CD8-positive, alpha-beta memory T cell (primary cell): ENCODE data around the gene AUTS2. TPM values are rescaled to one million over a fixed set of nuclear protein-coding genes. Genes with fewer than 3 reads are reported as not detected.
A peak's percentile ranks its signal among the peaks of the same experiment; 100 is the strongest.

Source experiments
- CTCF ChIA-PET: fragments of 350-600 bp; sonication (Branson Sonifier 250); formaldehyde crosslinking; loops from one replicate; lab custom pipeline; 2021; ENCODE audit warnings: antibody characterized with exemption; lab: Charles Lee
- POLR2A ChIA-PET: fragments of 350-600 bp; sonication (Branson Sonifier 250); formaldehyde crosslinking; loops from one replicate; lab custom pipeline; 2021; ENCODE audit warnings: antibody characterized with exemption; lab: Charles Lee
- DNase-seq, 5 donors: peaks; one replicate each; pipeline versions ENCODE4 v3.0.0 to v3.0.0-alpha.2; 2020 to 2022; ENCODE audit warnings: mixed read lengths in 1 of 5
- H3K27ac ChIP-seq: one replicate; pipeline ENCODE4 v1.7.0; 2013; ENCODE audit warnings: low read depth, mild to moderate bottlenecking, low read length, moderate library complexity
- H3K27me3 ChIP-seq: 2 replicates; pipeline ENCODE4 v1.7.0; 2013; ENCODE audit warnings: low read length, mild to moderate bottlenecking; ENCODE audit not compliant: insufficient read depth, poor library complexity, severe bottlenecking
- H3K36me3 ChIP-seq: 2 replicates; pipeline ENCODE4 v1.7.0; 2013; ENCODE audit warnings: mild to moderate bottlenecking, low read length, moderate library complexity; ENCODE audit not compliant: insufficient read depth
- H3K4me1 ChIP-seq: 2 replicates; pipeline ENCODE4 v1.7.0; 2013; ENCODE audit warnings: mild to moderate bottlenecking, low read length, moderate library complexity; ENCODE audit not compliant: insufficient read depth
- H3K4me3 ChIP-seq: 2 replicates; pipeline ENCODE4 v1.7.0; 2013; ENCODE audit warnings: mild to moderate bottlenecking, low read length
- H3K9me3 ChIP-seq: 2 replicates; pipeline ENCODE4 v1.7.0; 2013; ENCODE audit warnings: mild to moderate bottlenecking, low read length
- H3K27ac Mint-ChIP-seq, 8 donors: one replicate each; pipeline ENCODE4 v1.8.0; 2020 to 2021; ENCODE audit warnings: mixed read lengths in 8 of 8, mild to moderate bottlenecking in 6 of 8, inconsistent platforms in 3 of 8, moderate library complexity in 3 of 8
- H3K27me3 Mint-ChIP-seq, 2 donors: one replicate each; pipeline ENCODE4 v1.8.0; 2020 to 2021; ENCODE audit warnings: mixed read lengths in 2 of 2, mild to moderate bottlenecking in 1 of 2, moderate library complexity in 1 of 2
- H3K36me3 Mint-ChIP-seq, 3 donors: one replicate each; pipeline ENCODE4 v1.8.0; 2020 to 2021; ENCODE audit warnings: mixed read lengths in 3 of 3, inconsistent platforms in 1 of 3, mild to moderate bottlenecking in 1 of 3
- H3K4me1 Mint-ChIP-seq, 3 donors: one replicate each; pipeline ENCODE4 v1.8.0; 2020 to 2021; ENCODE audit warnings: mixed read lengths in 3 of 3, inconsistent platforms in 1 of 3, mild to moderate bottlenecking in 1 of 3
- H3K4me3 Mint-ChIP-seq, 7 donors: one replicate each; pipeline ENCODE4 v1.8.0; 2020 to 2021; ENCODE audit warnings: mixed read lengths in 7 of 7, mild to moderate bottlenecking in 6 of 7, moderate library complexity in 4 of 7, inconsistent platforms in 2 of 7
- H3K9me3 Mint-ChIP-seq, 5 donors: one replicate each; pipeline ENCODE4 v1.8.0; 2020 to 2022; ENCODE audit warnings: mixed read lengths in 5 of 5, mild to moderate bottlenecking in 3 of 5, moderate library complexity in 2 of 5, inconsistent platforms in 1 of 5
- polyA plus RNA-seq: library from polyadenylated mRNA; unstranded; fragments of 300-500 nt; fragmentation: Illumina TruSeq; gene quantifications from one replicate; pipeline ENCODE4 v1.2.3, GENCODE V29; 2021
- total RNA-seq, 2 experiments: library from RNA; stranded (reverse); gene quantifications; one replicate each; pipeline ENCODE4 v1.2.3, GENCODE V29; 2021

Gene AUTS2
- total and polyA plus RNA-seq, 3 experiments from 2014 or later: 4.4 to 9.9 (median 5.3) TPM

DNA sequence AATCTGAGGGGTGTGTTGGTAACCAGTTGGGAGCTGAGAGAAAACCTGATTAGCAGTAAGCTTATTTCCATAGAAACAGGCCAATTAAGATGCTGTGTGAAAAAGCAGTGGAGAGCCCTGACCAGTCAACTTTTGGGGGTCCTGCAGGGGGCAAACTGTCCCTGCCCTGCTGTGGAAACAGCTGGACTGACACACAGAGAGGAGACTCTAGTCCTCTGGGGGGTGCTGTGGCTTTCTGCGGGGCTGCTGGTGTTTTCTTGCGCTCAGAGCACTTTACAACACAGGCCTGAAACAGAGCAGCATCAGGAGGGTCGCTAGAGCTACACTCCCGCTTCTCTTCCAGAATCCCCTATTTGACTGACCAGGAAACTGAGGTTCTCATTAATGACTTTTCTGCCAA lies 986.8 kb downstream of the AUTS2 start:
- H3K27ac Mint-ChIP-seq: no peak overlapping the region
- H3K27me3 Mint-ChIP-seq: no peaks in the 10 kb centered on the region
- Histone ChIP-seq H3K4me1 (no peaks in the 10 kb centered on the region), H3K4me3 (no peak overlapping the region), H3K36me3 (no peaks in the 10 kb centered on the region), H3K27me3 (no peaks in the 10 kb centered on the region), H3K9me3 (no peaks in the 10 kb centered on the region), H3K27ac (no peak overlapping the region)
- H3K4me3 Mint-ChIP-seq: no peak overlapping the region
- ChIA-PET CTCF (interaction anchor here (1.1 to 2.4 kb wide), 4 partner anchors 63 to 117 kb away, joined by 3 to 12 read pairs (median 4); no protein-coding TSS in a partner anchor), POLR2A (interaction anchor here (0.6 kb wide), 1 partner anchor 113 kb away, joined by 5 read pairs; no protein-coding TSS in a partner anchor)
- peaks cover 8 to 14% (median 12%) of the 10 kb centered on the region in 3 donors for H3K4me1 Mint-ChIP-seq
- no peaks in the 10 kb centered on the region for H3K36me3 Mint-ChIP-seq
- no peak for DNase-seq
- no peaks in the 10 kb centered on the region for H3K9me3 Mint-ChIP-seq

DNA sequence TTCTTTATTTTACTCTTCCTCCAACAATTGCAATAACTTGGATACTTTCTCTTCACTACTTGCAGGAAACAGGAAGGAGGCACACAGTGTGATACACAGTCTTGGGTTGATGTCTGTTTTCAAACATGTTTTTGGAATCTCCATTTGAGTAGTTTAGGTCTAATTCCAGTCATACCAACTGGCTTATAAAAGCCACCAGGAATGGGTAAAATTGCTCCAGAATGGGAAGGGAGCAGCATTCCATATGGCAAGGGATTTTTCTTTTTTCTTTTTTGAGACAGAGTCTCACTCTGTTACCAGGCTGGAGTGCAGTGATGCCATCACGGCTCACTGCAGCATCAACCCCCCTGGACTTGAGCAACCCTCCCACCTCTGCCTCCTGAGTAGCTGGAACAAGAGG lies 988.5 kb downstream of the AUTS2 start:
- Mint-ChIP-seq H3K36me3 (no peaks in the 10 kb centered on the region), H3K4me1 (peaks cover 8 to 14% (median 12%) of the 10 kb centered on the region in 3 donors), H3K27ac (no peak overlapping the region), H3K4me3 (no peak overlapping the region), H3K9me3 (no peaks in the 10 kb centered on the region), H3K27me3 (no peaks in the 10 kb centered on the region)
- Histone ChIP-seq H3K4me3 (no peak overlapping the region), H3K36me3 (no peaks in the 10 kb centered on the region), H3K9me3 (no peaks in the 10 kb centered on the region), H3K4me1 (no peaks in the 10 kb centered on the region), H3K27ac (no peak overlapping the region), H3K27me3 (no peaks in the 10 kb centered on the region)
- ChIA-PET POLR2A (no interaction called here), CTCF (no interaction called here)
- no peak for DNase-seq

DNA sequence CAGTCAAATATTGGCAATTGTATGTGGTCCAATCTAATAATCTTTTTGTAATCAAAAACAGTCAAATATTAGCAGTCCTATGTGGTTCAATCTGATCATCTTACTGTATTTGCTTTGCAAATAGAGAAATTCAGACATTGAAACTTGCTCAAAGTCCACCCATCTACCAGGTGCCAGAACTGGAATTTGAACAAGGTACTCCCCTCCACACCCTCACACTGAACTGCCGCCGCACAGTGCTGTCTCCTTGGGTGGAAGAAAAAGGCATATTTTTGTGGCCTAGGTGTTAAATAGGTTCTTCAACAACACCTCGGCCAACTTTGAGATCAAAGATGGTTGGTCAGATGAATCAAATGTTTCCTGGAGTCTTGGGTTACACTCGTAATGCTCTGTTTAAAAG lies 989.5 kb downstream of the AUTS2 start:
- Mint-ChIP-seq H3K27me3 (no peaks in the 10 kb centered on the region), H3K36me3 (no peaks in the 10 kb centered on the region), H3K4me3 (peak overlapping the region in 1 of 7 donors; percentile 36), H3K9me3 (no peaks in the 10 kb centered on the region), H3K4me1 (peaks cover 8 to 14% (median 12%) of the 10 kb centered on the region in 3 donors), H3K27ac (peak overlapping the region in 4 of 8 donors; percentile 10 to 70 (median 36))
- DNase-seq: no peak
- POLR2A ChIA-PET: no interaction called here
- H3K27me3 ChIP-seq: no peaks in the 10 kb centered on the region
- H3K4me1 ChIP-seq: no peaks in the 10 kb centered on the region
- CTCF ChIA-PET: no interaction called here
- no peak overlapping the region for H3K27ac ChIP-seq
- H3K36me3 ChIP-seq: no peaks in the 10 kb centered on the region
- H3K9me3 ChIP-seq: no peaks in the 10 kb centered on the region
- no peak overlapping the region for H3K4me3 ChIP-seq

DNA sequence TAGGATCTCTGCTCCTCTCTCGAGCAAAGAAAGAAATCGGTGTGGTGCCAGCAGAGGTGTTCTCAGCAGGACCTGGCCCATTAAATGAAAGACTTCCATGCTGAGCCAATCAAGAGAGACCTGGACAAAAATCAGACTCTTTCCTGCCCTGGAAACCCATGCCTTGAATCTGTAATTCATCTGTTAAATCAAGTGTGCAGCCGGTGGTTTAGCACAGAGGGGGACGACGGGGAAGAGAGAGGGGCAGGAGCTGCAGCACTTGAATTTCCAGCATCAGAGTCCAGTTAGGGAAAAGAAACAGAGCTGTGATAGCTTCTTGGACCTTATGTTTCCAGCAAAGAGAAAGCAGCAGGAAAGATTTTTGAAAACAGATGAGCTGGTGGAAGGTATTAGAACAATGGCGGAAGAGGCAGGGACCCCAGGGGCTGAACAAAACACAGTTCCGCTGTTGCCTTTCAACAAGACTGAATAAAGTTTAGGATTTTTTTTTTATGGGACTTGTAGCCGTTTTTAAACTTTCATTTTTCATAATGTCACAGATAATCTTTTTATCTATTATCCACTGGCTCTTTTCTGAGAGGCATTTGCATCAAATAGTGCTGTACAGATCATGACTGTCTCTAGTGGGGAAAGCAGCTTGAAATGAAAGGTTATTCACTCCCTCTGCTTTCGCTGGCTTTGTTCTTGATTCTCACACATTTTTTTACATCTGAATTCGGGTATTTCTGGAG lies 990.1 kb downstream of the AUTS2 start:
- CTCF ChIA-PET: no interaction called here
- no peaks in the 10 kb centered on the region for H3K9me3 ChIP-seq
- no peak for DNase-seq
- Mint-ChIP-seq H3K27ac (peak overlapping the region in 4 of 8 donors; percentile 4 to 70 (median 36)), H3K9me3 (no peaks in the 10 kb centered on the region), H3K27me3 (no peaks in the 10 kb centered on the region), H3K4me3 (peak overlapping the region in 1 of 7 donors; percentile 36), H3K4me1 (peaks cover 8 to 14% (median 12%) of the 10 kb centered on the region in 3 donors), H3K36me3 (no peaks in the 10 kb centered on the region)
- H3K4me3 ChIP-seq: no peak overlapping the region
- H3K4me1 ChIP-seq: no peaks in the 10 kb centered on the region
- POLR2A ChIA-PET: no interaction called here
- H3K27ac ChIP-seq: no peak overlapping the region
- H3K36me3 ChIP-seq: no peaks in the 10 kb centered on the region
- H3K27me3 ChIP-seq: no peaks in the 10 kb centered on the region

DNA sequence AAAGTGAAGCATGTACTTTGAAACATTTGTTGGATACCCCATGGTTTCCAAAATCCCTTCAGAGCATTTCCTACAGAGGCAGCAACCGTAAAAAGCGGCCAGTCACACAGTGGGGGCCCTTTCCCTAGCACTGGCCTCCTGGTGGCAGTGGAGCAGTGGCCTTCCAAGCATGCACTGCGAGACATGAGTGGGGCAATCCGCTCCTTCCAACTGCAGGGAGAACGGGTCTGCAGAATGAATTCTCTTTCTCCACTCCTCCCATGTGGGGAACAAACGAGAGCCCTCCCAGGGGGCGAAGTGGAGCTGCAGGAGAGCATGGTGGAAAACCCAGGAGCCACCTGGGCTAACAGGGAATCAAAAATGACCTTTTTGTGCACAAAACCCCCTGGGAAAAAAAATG lies 990.7 kb downstream of the AUTS2 start:
- CTCF ChIA-PET: no interaction called here
- no peaks in the 10 kb centered on the region for H3K4me1 ChIP-seq
- H3K9me3 ChIP-seq: no peaks in the 10 kb centered on the region
- H3K27ac ChIP-seq: no peak overlapping the region
- no peaks in the 10 kb centered on the region for H3K36me3 ChIP-seq
- Mint-ChIP-seq H3K9me3 (no peaks in the 10 kb centered on the region), H3K27ac (no peak overlapping the region), H3K4me1 (peaks cover 8 to 14% (median 12%) of the 10 kb centered on the region in 3 donors), H3K4me3 (no peak overlapping the region), H3K27me3 (peaks cover 2 to 3% of the 10 kb centered on the region in 2 donors), H3K36me3 (no peaks in the 10 kb centered on the region)
- DNase-seq: no peak
- POLR2A ChIA-PET: no interaction called here
- no peaks in the 10 kb centered on the region for H3K27me3 ChIP-seq
- no peak overlapping the region for H3K4me3 ChIP-seq

DNA sequence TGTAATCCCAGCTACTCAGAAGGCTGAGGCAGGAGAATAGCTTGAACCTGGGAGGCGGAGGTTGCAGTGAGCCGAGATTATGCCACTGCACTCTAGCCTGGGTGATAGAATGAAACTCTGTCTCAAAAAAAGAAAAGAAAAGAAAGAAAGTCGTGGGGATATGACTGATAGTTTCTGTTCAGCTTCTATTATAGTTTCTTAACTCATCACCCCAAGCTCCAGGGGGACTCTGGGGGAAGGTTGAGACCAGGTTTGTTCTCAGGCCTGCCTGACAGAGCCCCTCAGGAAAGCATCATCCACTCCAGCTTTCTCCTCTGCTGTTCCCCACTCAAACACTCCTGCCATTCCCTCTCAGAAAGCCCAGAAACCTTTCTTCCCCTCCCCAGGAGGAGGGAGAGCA lies 991.3 kb downstream of the AUTS2 start:
- Mint-ChIP-seq H3K27me3 (peaks cover 3 to 7% of the 10 kb centered on the region in 2 donors), H3K36me3 (peaks cover 0 to 2% (median 0%) of the 10 kb centered on the region in 3 donors), H3K4me3 (no peak overlapping the region), H3K4me1 (peaks cover 8 to 14% (median 12%) of the 10 kb centered on the region in 3 donors), H3K27ac (no peak overlapping the region), H3K9me3 (no peaks in the 10 kb centered on the region)
- H3K4me3 ChIP-seq: no peak overlapping the region
- POLR2A ChIA-PET: no interaction called here
- no peak overlapping the region for H3K27ac ChIP-seq
- no peaks in the 10 kb centered on the region for H3K9me3 ChIP-seq
- H3K36me3 ChIP-seq: no peaks in the 10 kb centered on the region
- no peak for DNase-seq
- H3K27me3 ChIP-seq: no peaks in the 10 kb centered on the region
- H3K4me1 ChIP-seq: no peaks in the 10 kb centered on the region
- CTCF ChIA-PET: no interaction called here

DNA sequence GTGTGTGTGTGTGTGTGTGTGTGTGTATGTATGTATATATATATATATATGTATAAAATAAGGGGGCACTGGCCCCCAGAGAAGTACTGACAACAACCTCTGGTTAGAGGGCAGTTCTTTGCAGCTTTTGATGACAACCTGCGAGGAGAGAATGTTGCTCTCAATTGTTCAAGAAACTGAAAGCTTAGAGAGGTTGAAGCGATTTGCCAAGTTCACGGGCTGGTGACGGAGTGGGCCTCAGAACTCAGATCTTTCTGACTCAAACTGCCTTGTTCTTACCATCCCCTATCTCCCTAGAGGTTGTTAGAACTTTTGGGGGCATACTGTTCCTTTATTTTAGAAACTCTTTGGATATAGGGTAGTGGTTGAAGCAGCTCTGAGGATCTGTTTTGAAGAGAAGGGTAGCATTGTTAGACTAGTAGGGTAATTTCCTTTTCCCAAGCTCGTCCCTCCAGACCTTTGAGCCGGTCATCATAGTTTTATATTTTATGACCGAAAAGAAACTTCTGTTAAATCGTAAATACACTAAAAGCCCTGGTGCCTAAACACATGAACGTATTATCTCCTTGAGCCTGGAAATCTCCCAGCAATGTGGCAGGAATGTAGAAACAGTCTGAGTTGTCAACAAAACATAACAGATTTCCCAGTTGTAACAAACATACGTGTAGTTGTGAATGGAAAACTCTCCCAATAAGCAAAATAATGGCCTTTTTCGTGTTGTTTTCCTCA lies 992.0 kb downstream of the AUTS2 start:
- CTCF ChIA-PET: no interaction called here
- H3K4me3 Mint-ChIP-seq: no peak overlapping the region
- H3K27ac Mint-ChIP-seq: no peak overlapping the region
- H3K9me3 ChIP-seq: no peaks in the 10 kb centered on the region
- POLR2A ChIA-PET: no interaction called here
- H3K9me3 Mint-ChIP-seq: no peaks in the 10 kb centered on the region
- no peak overlapping the region for H3K27ac ChIP-seq
- peaks cover 8 to 16% (median 12%) of the 10 kb centered on the region in 3 donors for H3K4me1 Mint-ChIP-seq
- H3K27me3 ChIP-seq: no peaks in the 10 kb centered on the region
- no peaks in the 10 kb centered on the region for H3K4me1 ChIP-seq
- peaks cover 0 to 2% (median 0%) of the 10 kb centered on the region in 3 donors for H3K36me3 Mint-ChIP-seq
- no peak overlapping the region for H3K4me3 ChIP-seq
- peaks cover 4 to 10% of the 10 kb centered on the region in 2 donors for H3K27me3 Mint-ChIP-seq
- no peaks in the 10 kb centered on the region for H3K36me3 ChIP-seq
- no peak for DNase-seq

DNA sequence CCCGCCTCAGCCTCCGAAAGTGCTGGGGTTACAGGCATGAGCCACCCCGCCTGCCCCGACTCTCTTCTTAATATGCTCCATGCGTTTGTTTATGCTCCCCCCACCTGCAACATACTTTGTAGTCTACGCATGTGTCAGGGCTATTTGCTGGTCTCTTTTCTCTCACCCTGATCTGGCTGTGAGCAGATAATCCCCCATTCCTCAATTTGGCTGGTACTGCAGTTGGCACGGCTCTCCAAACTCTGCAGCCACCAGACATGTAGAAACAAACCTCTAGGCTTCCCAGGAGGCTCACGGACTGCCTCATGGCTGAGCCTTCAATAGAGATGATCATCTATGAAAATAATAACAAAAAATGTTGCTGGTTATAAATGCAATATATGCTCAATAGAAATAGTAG lies 993.4 kb downstream of the AUTS2 start:
- Mint-ChIP-seq H3K9me3 (no peaks in the 10 kb centered on the region), H3K27me3 (peaks cover 6 to 17% of the 10 kb centered on the region in 2 donors), H3K4me1 (peaks cover 12 to 23% (median 16%) of the 10 kb centered on the region in 3 donors), H3K27ac (no peak overlapping the region), H3K4me3 (no peak overlapping the region), H3K36me3 (peaks cover 0 to 2% (median 0%) of the 10 kb centered on the region in 3 donors)
- no peak for DNase-seq
- no peak overlapping the region for H3K27ac ChIP-seq
- no peaks in the 10 kb centered on the region for H3K36me3 ChIP-seq
- H3K27me3 ChIP-seq: no peaks in the 10 kb centered on the region
- no peak overlapping the region for H3K4me3 ChIP-seq
- CTCF ChIA-PET: no interaction called here
- POLR2A ChIA-PET: no interaction called here
- H3K4me1 ChIP-seq: no peaks in the 10 kb centered on the region
- no peaks in the 10 kb centered on the region for H3K9me3 ChIP-seq
